K562 (cell line): Measurements from ENCODE around the gene GP1BB. TPM values are rescaled to one million over a fixed set of nuclear protein-coding genes. Genes with fewer than 3 reads are reported as not detected.
A peak's percentile ranks its signal among the peaks of the same experiment; 100 is the strongest.

Experiments
- GATAD2A ChIP-seq: fragments of 450-650 bp; IDR thresholded peaks from 2 replicates; pipeline ENCODE4 v1.6.1; 2017
- KLF6 ChIP-seq: fragments of 250-450 bp; sonication (Bioruptor Pico); IDR thresholded peaks from 2 replicates; pipeline ENCODE4 v1.4.0; 2020; ENCODE audit warnings: mild to moderate bottlenecking, moderate library complexity, borderline replicate concordance
- MXI1 ChIP-seq: IDR thresholded peaks from 2 replicates; pipeline ENCODE4 v1.6.1; 2011; ENCODE audit warnings: low read depth, mild to moderate bottlenecking, improper control_type of control experiment, low read length
- PHF20 ChIP-seq: fragments of 450-650 bp; IDR thresholded peaks from 2 replicates; pipeline ENCODE4 v1.6.1; 2018; ENCODE audit not compliant: partially characterized antibody
- RAD21 ChIP-seq, 2 experiments: fragments of 250-450 bp in 1 of 2; fragments of 450-650 bp in 1 of 2; sonication (Bioruptor Pico) in 1 of 2; formaldehyde crosslinking in 1 of 2; IDR thresholded peaks in 1 of 2; conservative IDR thresholded peaks in 1 of 2; 2 replicates each; pipeline versions ENCODE4 v1.4.0 to v1.8.0; 2020 to 2022; ENCODE audit warnings: mild to moderate bottlenecking in 2 of 2, moderate library complexity in 1 of 2
- ZNF384 ChIP-seq: IDR thresholded peaks from 2 replicates; pipeline ENCODE4 v1.6.1; 2012; ENCODE audit warnings: low read depth, low read length, improper control_type of control experiment
- polyA plus RNA-seq, 8 experiments: library from polyadenylated mRNA; depleted of rRNA in 4 of 8; stranded (reverse) in 5 of 8; unstranded in 3 of 8; fragments of >200 nt; fragmentation: Nextera tagmentation in 2 of 8; fragmentation: Illumina TruSeq in 1 of 8; extraction: Ambion mirVana in 2 of 8; extraction: Trizol in 1 of 8; gene quantifications; 2 replicates each; pipeline versions ENCODE4 v1.2.1 to v1.2.3, GENCODE V29; 2011 to 2014; ENCODE audit warnings: inconsistent platforms in 1 of 8, missing spikeins in 1 of 8
- total RNA-seq, 7 experiments: library from RNA; depleted of rRNA in 6 of 7; stranded (reverse); fragments of >200 nt in 6 of 7; fragmentation: Illumina TruSeq in 2 of 7; extraction: Trizol in 2 of 7; gene quantifications; 2 replicates each; pipeline versions ENCODE4 v1.2.1 to v1.2.3, GENCODE V29; 2011 to 2021; ENCODE audit warnings: low replicate concordance in 1 of 7
- TF ChIP-seq, protein P1 (sequence below), 2 experiments: fragments of 450-650 bp; formaldehyde crosslinking in 1 of 2; IDR thresholded peaks; 2 replicates each; pipeline versions ENCODE4 v1.4.0 to v1.6.1; 2014 to 2020; ENCODE audit warnings: mild to moderate bottlenecking in 2 of 2, borderline replicate concordance in 1 of 2, low read depth in 1 of 2
- TF ChIP-seq, protein P2 (sequence below): fragments of 200-800 bp; sonication (Bioruptor generic); IDR thresholded peaks from 2 replicates; pipeline ENCODE4 v1.6.1; 2017; ENCODE audit warnings: missing genetic modification characterization, missing compliant biosample characterization
- TF ChIP-seq, protein P3 (sequence below): fragments of 250-450 bp; sonication (Bioruptor Pico); IDR thresholded peaks from 2 replicates; pipeline ENCODE4 v1.4.0; 2020

The GP1BB gene
- total and polyA plus RNA-seq, 9 of the 15 experiments (the other 6 are each of a cell fraction or from before 2014, with no cell fraction given), result 0.69 to 162 (median 2.8) TPM

DNA sequence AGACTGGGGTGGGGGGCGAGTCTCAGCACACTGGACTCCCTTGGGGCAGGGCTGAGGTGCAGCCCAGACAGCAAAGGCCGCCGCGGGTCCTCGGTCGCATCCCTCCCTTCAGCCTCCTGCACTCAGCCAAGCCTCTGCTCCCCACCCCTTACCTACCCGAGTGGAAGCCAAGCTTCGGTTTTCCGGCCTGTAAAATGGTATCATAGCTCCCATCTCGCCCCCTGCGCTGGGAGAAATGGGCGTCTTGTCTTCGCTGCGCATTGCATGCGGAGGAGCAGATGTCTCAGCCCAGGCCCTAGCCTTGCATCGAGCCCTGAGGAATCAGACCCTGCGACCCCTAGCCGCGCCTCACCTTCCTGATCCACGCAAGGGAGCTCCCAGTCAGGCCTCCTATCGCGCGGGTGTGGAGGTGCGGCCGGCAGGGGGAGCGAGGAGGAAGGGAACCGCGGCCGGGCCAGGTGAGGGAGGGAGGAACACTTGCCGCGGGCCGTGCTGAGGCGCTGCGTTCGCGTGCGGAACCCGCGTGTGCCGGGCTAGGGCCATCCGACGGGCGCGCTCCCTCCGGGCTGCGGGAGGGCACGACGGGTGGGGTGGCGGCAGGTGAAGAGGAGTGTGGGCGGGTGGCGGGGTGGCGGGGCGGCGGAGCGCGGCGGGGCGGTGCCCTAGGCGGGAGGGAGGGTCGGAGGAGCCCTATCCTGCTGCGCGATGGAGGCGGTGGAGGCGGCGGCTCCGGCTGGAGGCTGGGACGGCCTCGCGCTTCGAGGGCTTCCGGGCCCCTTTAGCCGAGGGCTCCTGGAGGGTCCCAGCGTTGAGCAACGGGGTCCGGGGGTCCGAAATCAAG, 33.2 kb downstream of the GP1BB start (continued):
- TF ChIP-seq PHF20, result peak; percentile 77
- TF ChIP-seq, protein P1, sequence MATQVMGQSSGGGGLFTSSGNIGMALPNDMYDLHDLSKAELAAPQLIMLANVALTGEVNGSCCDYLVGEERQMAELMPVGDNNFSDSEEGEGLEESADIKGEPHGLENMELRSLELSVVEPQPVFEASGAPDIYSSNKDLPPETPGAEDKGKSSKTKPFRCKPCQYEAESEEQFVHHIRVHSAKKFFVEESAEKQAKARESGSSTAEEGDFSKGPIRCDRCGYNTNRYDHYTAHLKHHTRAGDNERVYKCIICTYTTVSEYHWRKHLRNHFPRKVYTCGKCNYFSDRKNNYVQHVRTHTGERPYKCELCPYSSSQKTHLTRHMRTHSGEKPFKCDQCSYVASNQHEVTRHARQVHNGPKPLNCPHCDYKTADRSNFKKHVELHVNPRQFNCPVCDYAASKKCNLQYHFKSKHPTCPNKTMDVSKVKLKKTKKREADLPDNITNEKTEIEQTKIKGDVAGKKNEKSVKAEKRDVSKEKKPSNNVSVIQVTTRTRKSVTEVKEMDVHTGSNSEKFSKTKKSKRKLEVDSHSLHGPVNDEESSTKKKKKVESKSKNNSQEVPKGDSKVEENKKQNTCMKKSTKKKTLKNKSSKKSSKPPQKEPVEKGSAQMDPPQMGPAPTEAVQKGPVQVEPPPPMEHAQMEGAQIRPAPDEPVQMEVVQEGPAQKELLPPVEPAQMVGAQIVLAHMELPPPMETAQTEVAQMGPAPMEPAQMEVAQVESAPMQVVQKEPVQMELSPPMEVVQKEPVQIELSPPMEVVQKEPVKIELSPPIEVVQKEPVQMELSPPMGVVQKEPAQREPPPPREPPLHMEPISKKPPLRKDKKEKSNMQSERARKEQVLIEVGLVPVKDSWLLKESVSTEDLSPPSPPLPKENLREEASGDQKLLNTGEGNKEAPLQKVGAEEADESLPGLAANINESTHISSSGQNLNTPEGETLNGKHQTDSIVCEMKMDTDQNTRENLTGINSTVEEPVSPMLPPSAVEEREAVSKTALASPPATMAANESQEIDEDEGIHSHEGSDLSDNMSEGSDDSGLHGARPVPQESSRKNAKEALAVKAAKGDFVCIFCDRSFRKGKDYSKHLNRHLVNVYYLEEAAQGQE (IDR thresholded peaks at IDR 0.05; ENCODE audit: borderline replicate concordance), result peak; percentile 97
- TF ChIP-seq, protein P1 (CRISPR knock-in tag; IDR thresholded peaks at IDR 0.05; ENCODE audit: low read depth), result no peak
- no peak for TF ChIP-seq MXI1
- TF ChIP-seq, protein P2, sequence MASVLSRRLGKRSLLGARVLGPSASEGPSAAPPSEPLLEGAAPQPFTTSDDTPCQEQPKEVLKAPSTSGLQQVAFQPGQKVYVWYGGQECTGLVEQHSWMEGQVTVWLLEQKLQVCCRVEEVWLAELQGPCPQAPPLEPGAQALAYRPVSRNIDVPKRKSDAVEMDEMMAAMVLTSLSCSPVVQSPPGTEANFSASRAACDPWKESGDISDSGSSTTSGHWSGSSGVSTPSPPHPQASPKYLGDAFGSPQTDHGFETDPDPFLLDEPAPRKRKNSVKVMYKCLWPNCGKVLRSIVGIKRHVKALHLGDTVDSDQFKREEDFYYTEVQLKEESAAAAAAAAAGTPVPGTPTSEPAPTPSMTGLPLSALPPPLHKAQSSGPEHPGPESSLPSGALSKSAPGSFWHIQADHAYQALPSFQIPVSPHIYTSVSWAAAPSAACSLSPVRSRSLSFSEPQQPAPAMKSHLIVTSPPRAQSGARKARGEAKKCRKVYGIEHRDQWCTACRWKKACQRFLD (CRISPR knock-in tag), result 0 out of 2 replicates have a peak, but pooled peaks have one; percentile 24
- peak; percentile 97 for TF ChIP-seq GATAD2A
- TF ChIP-seq KLF6 (CRISPR knock-in tag), result 0 out of 2 replicates have a peak, but pooled peaks have one; percentile 19
- TF ChIP-seq RAD21 (CRISPR knock-in tag; conservative IDR thresholded peaks at IDR 0.05 in 1 of 2, IDR thresholded peaks at IDR 0.05 in 1 of 2), result peak in 1 of 2 experiments; percentile 100; a peak in 3 of 4 replicates
- TF ChIP-seq, protein P3, sequence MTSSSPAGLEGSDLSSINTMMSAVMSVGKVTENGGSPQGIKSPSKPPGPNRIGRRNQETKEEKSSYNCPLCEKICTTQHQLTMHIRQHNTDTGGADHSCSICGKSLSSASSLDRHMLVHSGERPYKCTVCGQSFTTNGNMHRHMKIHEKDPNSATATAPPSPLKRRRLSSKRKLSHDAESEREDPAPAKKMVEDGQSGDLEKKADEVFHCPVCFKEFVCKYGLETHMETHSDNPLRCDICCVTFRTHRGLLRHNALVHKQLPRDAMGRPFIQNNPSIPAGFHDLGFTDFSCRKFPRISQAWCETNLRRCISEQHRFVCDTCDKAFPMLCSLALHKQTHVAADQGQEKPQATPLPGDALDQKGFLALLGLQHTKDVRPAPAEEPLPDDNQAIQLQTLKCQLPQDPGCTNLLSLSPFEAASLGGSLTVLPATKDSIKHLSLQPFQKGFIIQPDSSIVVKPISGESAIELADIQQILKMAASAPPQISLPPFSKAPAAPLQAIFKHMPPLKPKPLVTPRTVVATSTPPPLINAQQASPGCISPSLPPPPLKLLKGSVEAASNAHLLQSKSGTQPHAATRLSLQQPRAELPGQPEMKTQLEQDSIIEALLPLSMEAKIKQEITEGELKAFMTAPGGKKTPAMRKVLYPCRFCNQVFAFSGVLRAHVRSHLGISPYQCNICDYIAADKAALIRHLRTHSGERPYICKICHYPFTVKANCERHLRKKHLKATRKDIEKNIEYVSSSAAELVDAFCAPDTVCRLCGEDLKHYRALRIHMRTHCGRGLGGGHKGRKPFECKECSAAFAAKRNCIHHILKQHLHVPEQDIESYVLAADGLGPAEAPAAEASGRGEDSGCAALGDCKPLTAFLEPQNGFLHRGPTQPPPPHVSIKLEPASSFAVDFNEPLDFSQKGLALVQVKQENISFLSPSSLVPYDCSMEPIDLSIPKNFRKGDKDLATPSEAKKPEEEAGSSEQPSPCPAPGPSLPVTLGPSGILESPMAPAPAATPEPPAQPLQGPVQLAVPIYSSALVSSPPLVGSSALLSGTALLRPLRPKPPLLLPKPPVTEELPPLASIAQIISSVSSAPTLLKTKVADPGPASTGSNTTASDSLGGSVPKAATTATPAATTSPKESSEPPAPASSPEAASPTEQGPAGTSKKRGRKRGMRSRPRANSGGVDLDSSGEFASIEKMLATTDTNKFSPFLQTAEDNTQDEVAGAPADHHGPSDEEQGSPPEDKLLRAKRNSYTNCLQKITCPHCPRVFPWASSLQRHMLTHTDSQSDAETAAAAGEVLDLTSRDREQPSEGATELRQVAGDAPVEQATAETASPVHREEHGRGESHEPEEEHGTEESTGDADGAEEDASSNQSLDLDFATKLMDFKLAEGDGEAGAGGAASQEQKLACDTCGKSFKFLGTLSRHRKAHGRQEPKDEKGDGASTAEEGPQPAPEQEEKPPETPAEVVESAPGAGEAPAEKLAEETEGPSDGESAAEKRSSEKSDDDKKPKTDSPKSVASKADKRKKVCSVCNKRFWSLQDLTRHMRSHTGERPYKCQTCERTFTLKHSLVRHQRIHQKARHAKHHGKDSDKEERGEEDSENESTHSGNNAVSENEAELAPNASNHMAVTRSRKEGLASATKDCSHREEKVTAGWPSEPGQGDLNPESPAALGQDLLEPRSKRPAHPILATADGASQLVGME (CRISPR knock-in tag), result peak; percentile 54; the same call in 1 of the 2 replicates
- 0 out of 2 replicates have a peak, but pooled peaks have one; percentile 49 for TF ChIP-seq ZNF384
